A549 (cell line): ENCODE results near the gene SPACA7. TPM values are rescaled to one million over a fixed set of nuclear protein-coding genes. Genes with fewer than 3 reads are reported as not detected.

Experiments used
- ATAC-seq, 2 experiments: fragments of 200-7000 bp in 1 of 2; fragments of >200 bp in 1 of 2; cut with Nextera tagmentation in 1 of 2; cut with Tn5 transposase in 1 of 2; 3 replicates each; pipeline versions ENCODE4 v1.8.0 to v1.9.1; 2018 to 2020; ENCODE audit warnings: mild to moderate bottlenecking in 1 of 2, moderate library complexity in 1 of 2
- CTCF ChIA-PET: fragments of 300-600 bp; sonication (Branson Sonifier 250); formaldehyde crosslinking; extraction: SDS; loops from one replicate; lab custom pipeline; 2021; ENCODE audit warnings: antibody characterized with exemption, inconsistent platforms; lab: Yijun Ruan, JAX
- POLR2A ChIA-PET: fragments of 350-600 bp; formaldehyde crosslinking; extraction: SDS; loops from one replicate; lab custom pipeline; 2021; ENCODE audit warnings: antibody characterized with exemption, inconsistent platforms; lab: Yijun Ruan, JAX
- DNase-seq, 2 experiments: peaks; one replicate each; pipeline versions ENCODE4 v3.0.0 to v3.0.0-alpha.2; 2011 to 2016; ENCODE audit warnings: low read depth in 1 of 2, low spot score in 1 of 2
- FAIRE-seq: peaks from 2 replicates; lab custom pipeline; 2011; peaks lifted over from hg19 to GRCh38; lab: Jason Lieb, UNC
- H3K27ac ChIP-seq, 2 experiments: fragments of >200 bp; sonication (Bioruptor Twin); formaldehyde crosslinking; 3 replicates each; pipeline ENCODE4 v1.5.1; 2016 to 2017
- H3K4me1 ChIP-seq: fragments of >200 bp; sonication (Bioruptor Twin); formaldehyde crosslinking; 3 replicates; pipeline ENCODE4 v1.6.1; 2016
- H3K4me2 ChIP-seq: fragments of >200 bp; sonication (Bioruptor Twin); formaldehyde crosslinking; 3 replicates; pipeline ENCODE4 v1.6.1; 2016
- H3K4me3 ChIP-seq: fragments of >200 bp; sonication (Bioruptor Twin); formaldehyde crosslinking; 3 replicates; pipeline ENCODE4 v1.5.1; 2016
- H3K9me3 ChIP-seq: fragments of >200 bp; sonication (Bioruptor Twin); formaldehyde crosslinking; 3 replicates; pipeline ENCODE4 v1.6.1; 2016
- BHLHE40 ChIP-seq: IDR thresholded peaks from 2 replicates; pipeline ENCODE4 v1.6.1; 2012; ENCODE audit warnings: low read depth, low read length, inconsistent platforms
- CBX2 ChIP-seq: fragments of 200-600 bp; sonication (generic); IDR thresholded peaks from 2 replicates; pipeline ENCODE4 v1.6.1; 2016; ENCODE audit warnings: low read depth, mild to moderate bottlenecking, borderline replicate concordance
- CEBPB ChIP-seq, 2 experiments: fragments of >200 bp in 1 of 2; sonication (Bioruptor Twin) in 1 of 2; formaldehyde crosslinking in 1 of 2; IDR thresholded peaks; 2 replicates each; pipeline ENCODE4 v1.6.1; 2012 to 2016
- EHF ChIP-seq: fragments of 250-450 bp; sonication (Bioruptor Pico); IDR thresholded peaks from 2 replicates; pipeline ENCODE4 v1.5.0; 2020; ENCODE audit warnings: mild to moderate bottlenecking
- ESRRA ChIP-seq: fragments of 150-350 bp; IDR thresholded peaks from 2 replicates; pipeline ENCODE4 v1.6.1; 2014; ENCODE audit warnings: mild to moderate bottlenecking, low read length, borderline replicate concordance
- FOSB ChIP-seq: fragments of 250-450 bp; sonication (Bioruptor Pico); IDR thresholded peaks from 2 replicates; pipeline ENCODE4 v1.5.0; 2020; ENCODE audit warnings: mild to moderate bottlenecking, moderate library complexity
- FOXS1 ChIP-seq: fragments of 250-450 bp; sonication (Bioruptor Pico); IDR thresholded peaks from 2 replicates; pipeline ENCODE4 v1.5.0; 2020; ENCODE audit warnings: mild to moderate bottlenecking, moderate library complexity
- HDAC2 ChIP-seq: fragments of 200-600 bp; sonication (generic); IDR thresholded peaks from 2 replicates; pipeline ENCODE4 v1.6.1; 2016
- HOXA7 ChIP-seq: fragments of 250-450 bp; sonication (Bioruptor Pico); IDR thresholded peaks from 2 replicates; pipeline ENCODE4 v1.5.0; 2020; ENCODE audit warnings: mild to moderate bottlenecking, moderate library complexity
- HOXB13 ChIP-seq: fragments of 250-450 bp; sonication (Bioruptor Pico); IDR thresholded peaks from 2 replicates; pipeline ENCODE4 v1.5.0; 2020; ENCODE audit warnings: low read depth, mild to moderate bottlenecking, moderate library complexity
- HOXB5 ChIP-seq: fragments of 250-450 bp; sonication (Bioruptor Pico); IDR thresholded peaks from 2 replicates; pipeline ENCODE4 v1.5.0; 2020; ENCODE audit warnings: mild to moderate bottlenecking, moderate library complexity
- JUNB ChIP-seq: fragments of >200 bp; sonication (Bioruptor Twin); formaldehyde crosslinking; IDR thresholded peaks from 2 replicates; pipeline ENCODE4 v1.6.1; 2016
- NR3C1 ChIP-seq: fragments of >200 bp; sonication (Bioruptor Twin); formaldehyde crosslinking; IDR thresholded peaks from 3 replicates; pipeline ENCODE4 v1.6.1; 2017
- RAD21 ChIP-seq, 2 experiments: fragments of >200 bp in 1 of 2; sonication (Bioruptor Twin) in 1 of 2; formaldehyde crosslinking in 1 of 2; IDR thresholded peaks in 1 of 2; conservative IDR thresholded peaks in 1 of 2; 2 replicates in 1 of 2; 3 replicates in 1 of 2; pipeline ENCODE4 v1.6.1; 2012 to 2018; ENCODE audit warnings: inconsistent platforms in 1 of 2
- RNF2 ChIP-seq: fragments of 200-600 bp; sonication (generic); IDR thresholded peaks from 2 replicates; pipeline ENCODE4 v1.6.1; 2016; ENCODE audit warnings: low read depth, mild to moderate bottlenecking, antibody characterized with exemption, moderate library complexity, borderline replicate concordance
- ZC3H11A ChIP-seq: fragments of 450-650 bp; IDR thresholded peaks from 2 replicates; pipeline ENCODE4 v1.6.1; 2014; ENCODE audit warnings: antibody characterized with exemption, mild to moderate bottlenecking
- WGBS: methylation state at CpG from one replicate; pipeline ENCODE4 v1.1.6; 2017; ENCODE audit errors: missing lambda C conversion rate; 5-methylcytosine and 5-hydroxymethylcytosine counted together
- polyA plus RNA-seq, 4 experiments: library from polyadenylated mRNA; depleted of rRNA in 3 of 4; stranded (reverse); fragments of >200 nt; fragmentation: RNase III in 1 of 4; extraction: RNeasy Plus Mini Kit Qiagen cat#74134 plus additional on column Dnase treatment in 1 of 4; gene quantifications; 2 replicates in 3 of 4; 3 replicates in 1 of 4; pipeline ENCODE4 v1.2.3, GENCODE V29; 2011 to 2017
- TF ChIP-seq, protein P1 (sequence below): fragments of 200-600 bp; sonication (generic); IDR thresholded peaks from 2 replicates; pipeline ENCODE4 v1.6.1; 2016; ENCODE audit warnings: antibody characterized with exemption, mild to moderate bottlenecking, moderate library complexity
- TF ChIP-seq, protein P2 (sequence below): fragments of 250-450 bp; sonication (Bioruptor Pico); IDR thresholded peaks from 2 replicates; pipeline ENCODE4 v1.5.0; 2020; ENCODE audit warnings: low read depth, mild to moderate bottlenecking, moderate library complexity
- TF ChIP-seq, protein P3 (sequence below): fragments of 150-350 bp; IDR thresholded peaks from 2 replicates; pipeline ENCODE4 v1.6.1; 2014; ENCODE audit warnings: low read depth, mild to moderate bottlenecking, low read length
- TF ChIP-seq, protein P4 (sequence below): IDR thresholded peaks from 2 replicates; pipeline ENCODE4 v1.6.1; 2012
- TF ChIP-seq, protein P5 (sequence below): fragments of 250-450 bp; sonication (Bioruptor Pico); IDR thresholded peaks from 2 replicates; pipeline ENCODE4 v1.5.0; 2021; ENCODE audit warnings: mild to moderate bottlenecking, moderate library complexity, borderline replicate concordance
- TF ChIP-seq, protein P6 (sequence below): IDR thresholded peaks from 2 replicates; pipeline ENCODE4 v1.6.1; 2012

The SPACA7 gene
- polyA plus RNA-seq, 2 of the 4 experiments (the other 2 are of a cell fraction) = not detected

DNA sequence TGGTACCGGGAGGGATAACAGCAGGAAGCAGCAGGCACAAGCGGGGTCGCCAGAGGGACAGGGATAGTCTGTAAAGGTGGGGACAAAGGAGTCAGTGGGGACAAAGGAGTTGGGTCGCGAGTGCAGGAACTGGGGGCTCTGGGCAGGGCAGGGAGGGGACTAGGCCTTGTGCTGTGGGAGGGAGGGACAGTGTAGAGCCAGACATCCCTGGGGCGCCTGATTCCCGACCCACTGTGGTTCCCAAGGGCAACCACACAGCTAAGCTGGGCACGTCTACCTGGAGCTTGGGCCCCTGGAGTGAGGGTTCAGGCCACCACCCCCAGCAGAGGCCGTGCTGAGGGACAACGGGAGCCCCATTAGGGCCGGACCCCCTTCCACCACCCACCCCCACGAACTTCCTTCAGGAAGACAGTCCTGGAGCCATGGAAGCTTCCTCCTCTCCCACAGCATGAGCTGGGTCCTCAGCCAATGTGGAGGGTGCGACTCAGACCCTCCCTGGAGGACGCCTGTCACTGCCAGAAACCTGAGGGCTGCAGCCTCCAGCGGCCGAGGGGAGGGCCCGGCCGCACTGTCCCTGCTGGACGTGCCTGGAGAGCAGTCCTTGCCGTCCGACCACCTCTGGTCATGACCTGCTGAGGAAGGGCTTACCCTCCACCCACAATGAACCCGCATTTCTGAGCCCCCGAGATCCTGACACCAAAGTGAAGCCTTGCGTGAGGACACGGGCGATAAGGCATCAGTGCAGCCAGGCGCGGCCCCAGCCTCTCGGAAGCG, 77.9 kb downstream of the SPACA7 start:
- POLR2A ChIA-PET = no interaction called here
- no peak overlapping the region for H3K4me3 ChIP-seq
- no peaks in the 10 kb centered on the region for H3K4me1 ChIP-seq
- no peak overlapping the region for H3K27ac ChIP-seq
- 43% methylated on average over 15 of the region's 30 CpGs for WGBS
- no peaks in the 10 kb centered on the region for H3K9me3 ChIP-seq
- CTCF ChIA-PET = interaction anchor here (1.1 to 3.4 kb wide), 2 partner anchors 11 to 152 kb away, joined by 3 to 20 read pairs; no protein-coding TSS in a partner anchor
- H3K4me2 ChIP-seq = no peak overlapping the region
- ATAC-seq (no peak), FAIRE-seq (no peak), DNase-seq (no peak)
- TF ChIP-seq CEBPB (IDR thresholded peaks at IDR 0.05) (no peak), RAD21 (conservative IDR thresholded peaks at IDR 0.05 in 1 of 2, IDR thresholded peaks at IDR 0.05 in 1 of 2) (no peak), FOSB (no peak), EHF (CRISPR knock-in tag) (no peak)
- TF ChIP-seq, protein P1, sequence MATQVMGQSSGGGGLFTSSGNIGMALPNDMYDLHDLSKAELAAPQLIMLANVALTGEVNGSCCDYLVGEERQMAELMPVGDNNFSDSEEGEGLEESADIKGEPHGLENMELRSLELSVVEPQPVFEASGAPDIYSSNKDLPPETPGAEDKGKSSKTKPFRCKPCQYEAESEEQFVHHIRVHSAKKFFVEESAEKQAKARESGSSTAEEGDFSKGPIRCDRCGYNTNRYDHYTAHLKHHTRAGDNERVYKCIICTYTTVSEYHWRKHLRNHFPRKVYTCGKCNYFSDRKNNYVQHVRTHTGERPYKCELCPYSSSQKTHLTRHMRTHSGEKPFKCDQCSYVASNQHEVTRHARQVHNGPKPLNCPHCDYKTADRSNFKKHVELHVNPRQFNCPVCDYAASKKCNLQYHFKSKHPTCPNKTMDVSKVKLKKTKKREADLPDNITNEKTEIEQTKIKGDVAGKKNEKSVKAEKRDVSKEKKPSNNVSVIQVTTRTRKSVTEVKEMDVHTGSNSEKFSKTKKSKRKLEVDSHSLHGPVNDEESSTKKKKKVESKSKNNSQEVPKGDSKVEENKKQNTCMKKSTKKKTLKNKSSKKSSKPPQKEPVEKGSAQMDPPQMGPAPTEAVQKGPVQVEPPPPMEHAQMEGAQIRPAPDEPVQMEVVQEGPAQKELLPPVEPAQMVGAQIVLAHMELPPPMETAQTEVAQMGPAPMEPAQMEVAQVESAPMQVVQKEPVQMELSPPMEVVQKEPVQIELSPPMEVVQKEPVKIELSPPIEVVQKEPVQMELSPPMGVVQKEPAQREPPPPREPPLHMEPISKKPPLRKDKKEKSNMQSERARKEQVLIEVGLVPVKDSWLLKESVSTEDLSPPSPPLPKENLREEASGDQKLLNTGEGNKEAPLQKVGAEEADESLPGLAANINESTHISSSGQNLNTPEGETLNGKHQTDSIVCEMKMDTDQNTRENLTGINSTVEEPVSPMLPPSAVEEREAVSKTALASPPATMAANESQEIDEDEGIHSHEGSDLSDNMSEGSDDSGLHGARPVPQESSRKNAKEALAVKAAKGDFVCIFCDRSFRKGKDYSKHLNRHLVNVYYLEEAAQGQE = no peak

DNA sequence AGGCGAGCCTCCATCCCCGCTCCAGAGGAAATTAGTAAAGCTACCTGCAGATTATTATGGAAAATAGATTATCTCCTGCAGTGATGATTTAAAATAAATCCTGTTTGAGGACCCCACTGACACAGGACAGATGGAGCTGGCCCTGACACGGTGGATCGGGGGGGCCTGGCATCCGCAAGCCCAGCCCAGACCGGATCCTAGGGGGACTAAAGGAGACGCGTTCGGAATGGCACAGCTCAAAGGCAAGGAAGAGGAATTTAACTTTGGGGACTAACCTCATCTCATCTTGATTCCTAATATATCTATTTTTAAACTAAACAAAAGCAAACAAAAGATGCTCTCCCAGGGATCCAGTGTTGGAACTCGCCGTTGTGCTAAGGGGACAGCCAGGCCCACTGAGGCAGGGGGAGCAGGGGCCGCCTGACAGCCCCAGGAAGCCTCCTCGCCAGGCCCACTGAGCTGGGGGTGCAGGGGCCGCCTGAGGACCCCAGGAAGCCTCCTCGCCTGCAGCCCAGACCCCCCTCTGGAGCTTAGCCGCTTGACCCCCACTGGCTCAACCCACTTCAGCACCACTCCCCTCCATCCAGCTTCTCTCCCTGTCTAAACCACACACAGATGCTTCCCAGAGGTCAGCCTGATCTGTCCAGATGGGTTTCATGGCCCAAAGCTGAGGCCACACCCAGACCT, 78.6 kb downstream of the SPACA7 start:
- POLR2A ChIA-PET = no interaction called here

More for the DNA sequence above, 78.6 kb downstream of the SPACA7 start:
- FAIRE-seq (no peak), DNase-seq (no peak), ATAC-seq (no peak)
- CTCF ChIA-PET = interaction anchor here (3.4 kb wide), 1 partner anchor 11 kb away, joined by 20 read pairs; no protein-coding TSS in a partner anchor
- 53% methylated on average over 14 of the region's 16 CpGs for WGBS
- H3K27ac ChIP-seq = no peak overlapping the region
- no peak overlapping the region for H3K4me2 ChIP-seq
- no peak overlapping the region for H3K4me3 ChIP-seq
- no peaks in the 10 kb centered on the region for H3K9me3 ChIP-seq
- no peak for TF ChIP-seq ESRRA
- TF ChIP-seq, protein P2, sequence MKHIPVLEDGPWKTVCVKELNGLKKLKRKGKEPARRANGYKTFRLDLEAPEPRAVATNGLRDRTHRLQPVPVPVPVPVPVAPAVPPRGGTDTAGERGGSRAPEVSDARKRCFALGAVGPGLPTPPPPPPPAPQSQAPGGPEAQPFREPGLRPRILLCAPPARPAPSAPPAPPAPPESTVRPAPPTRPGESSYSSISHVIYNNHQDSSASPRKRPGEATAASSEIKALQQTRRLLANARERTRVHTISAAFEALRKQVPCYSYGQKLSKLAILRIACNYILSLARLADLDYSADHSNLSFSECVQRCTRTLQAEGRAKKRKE = no peak
- TF ChIP-seq FOXS1 (CRISPR knock-in tag) = no peak
- no peak for TF ChIP-seq BHLHE40
- no peak for TF ChIP-seq RNF2
- no peak for TF ChIP-seq JUNB
- TF ChIP-seq FOSB = no peak
- TF ChIP-seq HOXB13 (CRISPR knock-in tag) = no peak
- TF ChIP-seq, protein P3, sequence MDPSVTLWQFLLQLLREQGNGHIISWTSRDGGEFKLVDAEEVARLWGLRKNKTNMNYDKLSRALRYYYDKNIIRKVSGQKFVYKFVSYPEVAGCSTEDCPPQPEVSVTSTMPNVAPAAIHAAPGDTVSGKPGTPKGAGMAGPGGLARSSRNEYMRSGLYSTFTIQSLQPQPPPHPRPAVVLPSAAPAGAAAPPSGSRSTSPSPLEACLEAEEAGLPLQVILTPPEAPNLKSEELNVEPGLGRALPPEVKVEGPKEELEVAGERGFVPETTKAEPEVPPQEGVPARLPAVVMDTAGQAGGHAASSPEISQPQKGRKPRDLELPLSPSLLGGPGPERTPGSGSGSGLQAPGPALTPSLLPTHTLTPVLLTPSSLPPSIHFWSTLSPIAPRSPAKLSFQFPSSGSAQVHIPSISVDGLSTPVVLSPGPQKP = no peak
- no peak for TF ChIP-seq HOXB5 (CRISPR knock-in tag)
- TF ChIP-seq ZC3H11A = no peak
- TF ChIP-seq HOXA7 (CRISPR knock-in tag) = no peak
- no peak for TF ChIP-seq NR3C1
- TF ChIP-seq, protein P4, sequence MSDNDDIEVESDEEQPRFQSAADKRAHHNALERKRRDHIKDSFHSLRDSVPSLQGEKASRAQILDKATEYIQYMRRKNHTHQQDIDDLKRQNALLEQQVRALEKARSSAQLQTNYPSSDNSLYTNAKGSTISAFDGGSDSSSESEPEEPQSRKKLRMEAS = no peak
- TF ChIP-seq HDAC2 = no peak
- TF ChIP-seq, protein P5, sequence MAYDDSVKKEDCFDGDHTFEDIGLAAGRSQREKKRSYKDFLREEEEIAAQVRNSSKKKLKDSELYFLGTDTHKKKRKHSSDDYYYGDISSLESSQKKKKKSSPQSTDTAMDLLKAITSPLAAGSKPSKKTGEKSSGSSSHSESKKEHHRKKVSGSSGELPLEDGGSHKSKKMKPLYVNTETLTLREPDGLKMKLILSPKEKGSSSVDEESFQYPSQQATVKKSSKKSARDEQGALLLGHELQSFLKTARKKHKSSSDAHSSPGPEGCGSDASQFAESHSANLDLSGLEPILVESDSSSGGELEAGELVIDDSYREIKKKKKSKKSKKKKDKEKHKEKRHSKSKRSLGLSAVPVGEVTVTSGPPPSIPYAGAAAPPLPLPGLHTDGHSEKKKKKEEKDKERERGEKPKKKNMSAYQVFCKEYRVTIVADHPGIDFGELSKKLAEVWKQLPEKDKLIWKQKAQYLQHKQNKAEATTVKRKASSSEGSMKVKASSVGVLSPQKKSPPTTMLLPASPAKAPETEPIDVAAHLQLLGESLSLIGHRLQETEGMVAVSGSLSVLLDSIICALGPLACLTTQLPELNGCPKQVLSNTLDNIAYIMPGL (CRISPR knock-in tag) = no peak
- TF ChIP-seq CBX2 = no peak
- TF ChIP-seq, protein P6, sequence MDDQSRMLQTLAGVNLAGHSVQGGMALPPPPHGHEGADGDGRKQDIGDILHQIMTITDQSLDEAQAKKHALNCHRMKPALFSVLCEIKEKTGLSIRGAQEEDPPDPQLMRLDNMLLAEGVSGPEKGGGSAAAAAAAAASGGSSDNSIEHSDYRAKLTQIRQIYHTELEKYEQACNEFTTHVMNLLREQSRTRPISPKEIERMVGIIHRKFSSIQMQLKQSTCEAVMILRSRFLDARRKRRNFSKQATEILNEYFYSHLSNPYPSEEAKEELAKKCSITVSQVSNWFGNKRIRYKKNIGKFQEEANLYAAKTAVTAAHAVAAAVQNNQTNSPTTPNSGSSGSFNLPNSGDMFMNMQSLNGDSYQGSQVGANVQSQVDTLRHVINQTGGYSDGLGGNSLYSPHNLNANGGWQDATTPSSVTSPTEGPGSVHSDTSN = no peak
- no peak for TF ChIP-seq CEBPB (IDR thresholded peaks at IDR 0.05)
- H3K4me1 ChIP-seq = no peaks in the 10 kb centered on the region
